Tibial nerve (tissue), 4 donors: ENCODE measurements around the gene RAB9B.

ENCODE experiments used
- EP300 ChIP-seq, 2 donors: sonication (generic); formaldehyde crosslinking; IDR thresholded peaks; one replicate each; pipeline ENCODE4 v1.6.1; 2017; ENCODE audit warnings: antibody characterized with exemption in 2 of 2, mild to moderate bottlenecking in 1 of 2
- TF ChIP-seq, protein P1 (sequence below), 5 experiments: fragments of 200-600 bp in 3 of 5; fragments of 450-650 bp in 2 of 5; sonication (generic) in 3 of 5; IDR thresholded peaks; one replicate each; pipeline ENCODE4 v1.5.1; 2016 to 2019; ENCODE audit warnings: antibody characterized with exemption in 5 of 5, mild to moderate bottlenecking in 3 of 5, moderate library complexity in 2 of 5

DNA sequence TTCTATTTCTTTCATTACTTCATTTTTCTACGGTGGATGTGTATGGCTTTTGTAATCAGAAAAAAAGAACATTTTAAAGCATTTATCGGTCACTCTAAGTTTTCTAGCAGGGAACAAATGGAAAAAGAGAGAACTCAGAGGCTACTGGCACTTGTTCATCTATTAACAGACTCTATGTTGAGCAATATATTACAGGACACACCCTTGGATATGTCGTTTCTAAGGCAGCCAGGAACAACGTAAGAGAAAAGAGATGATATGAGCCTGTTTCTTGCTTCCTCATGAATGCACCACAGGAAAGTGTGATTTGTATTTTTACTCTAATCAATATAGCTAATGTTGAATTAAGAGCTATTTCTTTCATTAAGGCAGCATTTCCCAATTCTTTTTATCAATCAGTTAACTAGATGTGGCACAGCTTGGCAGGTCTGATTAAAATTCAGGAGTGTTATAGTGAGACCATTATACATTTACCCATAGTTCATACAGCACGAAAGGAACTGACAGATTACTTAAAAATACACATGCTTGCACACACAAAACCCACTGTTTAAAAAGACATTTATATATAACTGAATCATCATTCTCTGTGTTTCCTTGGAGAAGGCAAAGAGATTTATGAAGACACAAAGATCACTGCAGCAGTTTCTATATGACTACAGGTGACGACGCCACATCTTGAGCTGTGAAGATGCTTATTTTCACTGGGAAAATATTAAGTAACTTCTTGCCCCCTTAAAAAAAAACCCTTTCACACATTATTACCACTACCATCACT, 13.0 kb downstream of the RAB9B start:
- no peak for TF ChIP-seq EP300 (IDR thresholded peaks at IDR 0.05)
- TF ChIP-seq, protein P1, sequence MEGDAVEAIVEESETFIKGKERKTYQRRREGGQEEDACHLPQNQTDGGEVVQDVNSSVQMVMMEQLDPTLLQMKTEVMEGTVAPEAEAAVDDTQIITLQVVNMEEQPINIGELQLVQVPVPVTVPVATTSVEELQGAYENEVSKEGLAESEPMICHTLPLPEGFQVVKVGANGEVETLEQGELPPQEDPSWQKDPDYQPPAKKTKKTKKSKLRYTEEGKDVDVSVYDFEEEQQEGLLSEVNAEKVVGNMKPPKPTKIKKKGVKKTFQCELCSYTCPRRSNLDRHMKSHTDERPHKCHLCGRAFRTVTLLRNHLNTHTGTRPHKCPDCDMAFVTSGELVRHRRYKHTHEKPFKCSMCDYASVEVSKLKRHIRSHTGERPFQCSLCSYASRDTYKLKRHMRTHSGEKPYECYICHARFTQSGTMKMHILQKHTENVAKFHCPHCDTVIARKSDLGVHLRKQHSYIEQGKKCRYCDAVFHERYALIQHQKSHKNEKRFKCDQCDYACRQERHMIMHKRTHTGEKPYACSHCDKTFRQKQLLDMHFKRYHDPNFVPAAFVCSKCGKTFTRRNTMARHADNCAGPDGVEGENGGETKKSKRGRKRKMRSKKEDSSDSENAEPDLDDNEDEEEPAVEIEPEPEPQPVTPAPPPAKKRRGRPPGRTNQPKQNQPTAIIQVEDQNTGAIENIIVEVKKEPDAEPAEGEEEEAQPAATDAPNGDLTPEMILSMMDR (IDR thresholded peaks at IDR 0.05): no peak
